Activated naive CD4-positive, alpha-beta T cell treated with anti-CD3 and anti-CD28 coated beads, Interleukin-2, amount 50 U/mL, for 16 hours (primary cell): ENCODE data around the gene METTL17.
"Not testable (repeated sequence)": the region's sequence is repeated elsewhere in the genome, so short reads cannot be mapped to it uniquely, and the experiment has no call there.

Experiments used
- DNase-seq: peaks from one replicate; pipeline ENCODE4 v3.0.0-alpha.2; 2020

Gene METTL17

GRCh38 chr14:20989787-20990600 is at the start of gene METTL17:
TSS of gene METTL17 (plus strand) at chr14:20989980. CDS start at chr14:20990003, 23 bp downstream.
- peak; percentile 89 for DNase-seq

- DNase-seq: not testable (repeated sequence)
Measured at GRCh38 chr14:20945146-20945545, 44.6 kb upstream of the METTL17 start.

- not testable (repeated sequence) for DNase-seq
Measured at GRCh38 chr14:20946707-20947106, 43.1 kb upstream of the METTL17 start.

GRCh38 chr14:20954736-20955537 is 34.8 kb upstream of the METTL17 start, which contains the start of gene RNASE2:
TSS of gene RNASE2 (plus strand) at chr14:20955487. CDS start at chr14:20955772, 285 bp downstream.
- DNase-seq: not testable (repeated sequence)

GRCh38 chr14:20955538-20955873 is 34.3 kb upstream of the METTL17 start:
- not testable (repeated sequence) for DNase-seq

GRCh38 chr14:20956376-20956976 is 33.3 kb upstream of the METTL17 start:
- no peak for DNase-seq

- DNase-seq: not testable (repeated sequence)
Measured at GRCh38 chr14:20958946-20959345, 30.8 kb upstream of the METTL17 start.

- no peak for DNase-seq
Measured at GRCh38 chr14:20969336-20969735, 20.4 kb upstream of the METTL17 start.

GRCh38 chr14:20970647-20970982 is 19.2 kb upstream of the METTL17 start:
- DNase-seq: no peak

- DNase-seq: peak; percentile 81
Measured at GRCh38 chr14:20970983-20971704, 18.6 kb upstream of the METTL17 start.

- no peak for DNase-seq
Measured at GRCh38 chr14:20971705-20972021, 18.1 kb upstream of the METTL17 start.

GRCh38 chr14:20973501-20973900 is 16.3 kb upstream of the METTL17 start:
- no peak for DNase-seq

GRCh38 chr14:20976291-20976690 is 13.5 kb upstream of the METTL17 start:
- no peak for DNase-seq

GRCh38 chr14:20978687-20979086 is 11.1 kb upstream of the METTL17 start:
- no peak for DNase-seq

GRCh38 chr14:20980906-20981305 is 8.9 kb upstream of the METTL17 start:
- no peak for DNase-seq

- no peak for DNase-seq
Measured at GRCh38 chr14:20982646-20983369, 7.0 kb upstream of the METTL17 start.

GRCh38 chr14:20985650-20986049 is 4.1 kb upstream of the METTL17 start:
- DNase-seq: not testable (repeated sequence)

GRCh38 chr14:20986811-20987210 is 3.0 kb upstream of the METTL17 start:
- no peak for DNase-seq

GRCh38 chr14:20988717-20989470 is 886 bp upstream of the METTL17 start:
- DNase-seq: no peak

- no peak for DNase-seq
Measured at GRCh38 chr14:20989471-20989786, 351 bp upstream of the METTL17 start.

- DNase-seq: no peak
Measured at GRCh38 chr14:20996521-20996920, 6.7 kb downstream of the METTL17 start.

- no peak for DNase-seq
Measured at GRCh38 chr14:20997115-20997514, 7.3 kb downstream of the METTL17 start.
